HEK293 (cell line): ENCODE data around the gene OR7C1.
"Not testable (repeated sequence)": the region's sequence is repeated elsewhere in the genome, so short reads cannot be mapped to it uniquely, and the experiment has no call there.

Experiments
- CTCF ChIA-PET: fragments of 350-600 bp; formaldehyde crosslinking; extraction: SDS; loops from one replicate; lab custom pipeline; 2021; ENCODE audit warnings: antibody characterized with exemption; lab: Yijun Ruan, JAX
- POLR2A ChIA-PET: fragments of 300-600 bp; formaldehyde crosslinking; extraction: SDS; loops from one replicate; lab custom pipeline; 2020; ENCODE audit warnings: antibody characterized with exemption, inconsistent platforms; lab: Yijun Ruan, JAX
- H3K27ac ChIP-seq: fragments of 200-500 bp; sonication (Bioruptor generic); 2 replicates; pipeline ENCODE4 v1.5.1; 2014; ENCODE audit warnings: low read depth, low read length, control low read depth, inconsistent platforms; ENCODE audit errors: extremely low read depth
- H3K36me3 ChIP-seq, 2 experiments: fragments of 200-500 bp in 1 of 2; sonication (Bioruptor generic) in 1 of 2; 1 replicate in 1 of 2; 2 replicates in 1 of 2; pipeline ENCODE4 v1.5.1; 2014 to 2017; ENCODE audit warnings: inconsistent platforms in 2 of 2, low read length in 2 of 2; ENCODE audit not compliant: control insufficient read depth in 2 of 2, insufficient read depth in 1 of 2
- H3K4me1 ChIP-seq: fragments of 200-500 bp; sonication (Bioruptor generic); 2 replicates; pipeline ENCODE4 v1.5.1; 2014; ENCODE audit warnings: mild to moderate bottlenecking, low read length, inconsistent platforms; ENCODE audit not compliant: control insufficient read depth, insufficient read depth
- H3K4me3 ChIP-seq: 2 replicates; pipeline ENCODE4 v1.5.1; 2011; ENCODE audit warnings: low read depth, mild to moderate bottlenecking, control low read depth, low read length, moderate library complexity
- H3K9me3 ChIP-seq: fragments of 200-500 bp; sonication (Bioruptor generic); 2 replicates; pipeline ENCODE4 v1.5.1; 2014; ENCODE audit warnings: low read depth, low read length, inconsistent platforms; ENCODE audit not compliant: control insufficient read depth, insufficient read depth
- AEBP2 ChIP-seq: fragments of 450-650 bp; formaldehyde crosslinking; IDR thresholded peaks from 2 replicates; pipeline ENCODE4 v1.5.1; 2016; ENCODE audit warnings: missing biosample characterization, missing genetic modification characterization, borderline replicate concordance
- EGR2 ChIP-seq: fragments of 450-650 bp; formaldehyde crosslinking; IDR thresholded peaks from 2 replicates; pipeline ENCODE4 v1.5.1; 2016; ENCODE audit warnings: low read depth, missing biosample characterization, missing genetic modification characterization
- KLF9 ChIP-seq: fragments of 450-650 bp; formaldehyde crosslinking; IDR thresholded peaks from 2 replicates; pipeline ENCODE4 v1.5.1; 2016; ENCODE audit warnings: missing biosample characterization, missing genetic modification characterization, low read depth
- PBX3 ChIP-seq: sonication (generic); formaldehyde crosslinking; IDR thresholded peaks from 2 replicates; pipeline ENCODE4 v1.8.1; 2022; ENCODE audit warnings: mild to moderate bottlenecking, moderate library complexity, missing genetic modification reagents
- ZBTB1 ChIP-seq: fragments of 450-650 bp; formaldehyde crosslinking; IDR thresholded peaks from 2 replicates; pipeline ENCODE4 v1.5.1; 2016; ENCODE audit warnings: missing biosample characterization, missing genetic modification characterization
- ZBTB44 ChIP-seq: fragments of 450-650 bp; IDR thresholded peaks from 2 replicates; pipeline ENCODE4 v1.5.1; 2018; ENCODE audit warnings: missing biosample characterization, mild to moderate bottlenecking, missing genetic modification characterization
- ZBTB7A ChIP-seq: fragments of 450-650 bp; formaldehyde crosslinking; IDR thresholded peaks from 2 replicates; pipeline ENCODE4 v1.5.1; 2016; ENCODE audit warnings: low read depth, missing biosample characterization, missing genetic modification characterization
- ZFP37 ChIP-seq: fragments of 450-650 bp; formaldehyde crosslinking; IDR thresholded peaks from 2 replicates; pipeline ENCODE4 v1.5.1; 2016; ENCODE audit warnings: missing biosample characterization, missing genetic modification characterization
- ZIC2 ChIP-seq: fragments of 450-650 bp; formaldehyde crosslinking; IDR thresholded peaks from 2 replicates; pipeline ENCODE4 v1.5.1; 2016; ENCODE audit warnings: missing biosample characterization, missing genetic modification characterization
- ZNF174 ChIP-seq: fragments of 450-650 bp; formaldehyde crosslinking; IDR thresholded peaks from 2 replicates; pipeline ENCODE4 v1.5.0; 2017; ENCODE audit warnings: missing biosample characterization, mild to moderate bottlenecking, missing genetic modification characterization
- ZNF24 ChIP-seq: fragments of 450-650 bp; formaldehyde crosslinking; IDR thresholded peaks from 2 replicates; pipeline ENCODE4 v1.5.1; 2016; ENCODE audit warnings: missing biosample characterization, missing genetic modification characterization
- ZNF341 ChIP-seq: fragments of 450-650 bp; formaldehyde crosslinking; IDR thresholded peaks from 2 replicates; pipeline ENCODE4; 2016; ENCODE audit warnings: low read depth, missing biosample characterization, missing genetic modification characterization
- ZNF510 ChIP-seq: fragments of 450-650 bp; formaldehyde crosslinking; IDR thresholded peaks from 2 replicates; pipeline ENCODE4 v1.5.1; 2018; ENCODE audit warnings: mild to moderate bottlenecking, missing genetic modification characterization, missing biosample characterization; ENCODE audit not compliant: insufficient replicate concordance
- ZNF548 ChIP-seq: fragments of 450-650 bp; formaldehyde crosslinking; IDR thresholded peaks from 2 replicates; pipeline ENCODE4 v1.5.1; 2016; ENCODE audit warnings: missing biosample characterization, missing genetic modification characterization
- ZNF600 ChIP-seq: fragments of 450-650 bp; formaldehyde crosslinking; IDR thresholded peaks from 2 replicates; pipeline ENCODE4 v1.5.1; 2016; ENCODE audit warnings: missing biosample characterization, missing genetic modification characterization
- ZNF629 ChIP-seq: fragments of 450-650 bp; formaldehyde crosslinking; IDR thresholded peaks from 2 replicates; pipeline ENCODE4 v1.5.1; 2017; ENCODE audit warnings: missing biosample characterization, missing genetic modification characterization
- TF ChIP-seq, protein P1 (sequence below): fragments of 450-650 bp; formaldehyde crosslinking; IDR thresholded peaks from 2 replicates; pipeline ENCODE4 v1.5.0; 2017; ENCODE audit warnings: missing biosample characterization, missing genetic modification characterization, borderline replicate concordance

Gene OR7C1

DNA sequence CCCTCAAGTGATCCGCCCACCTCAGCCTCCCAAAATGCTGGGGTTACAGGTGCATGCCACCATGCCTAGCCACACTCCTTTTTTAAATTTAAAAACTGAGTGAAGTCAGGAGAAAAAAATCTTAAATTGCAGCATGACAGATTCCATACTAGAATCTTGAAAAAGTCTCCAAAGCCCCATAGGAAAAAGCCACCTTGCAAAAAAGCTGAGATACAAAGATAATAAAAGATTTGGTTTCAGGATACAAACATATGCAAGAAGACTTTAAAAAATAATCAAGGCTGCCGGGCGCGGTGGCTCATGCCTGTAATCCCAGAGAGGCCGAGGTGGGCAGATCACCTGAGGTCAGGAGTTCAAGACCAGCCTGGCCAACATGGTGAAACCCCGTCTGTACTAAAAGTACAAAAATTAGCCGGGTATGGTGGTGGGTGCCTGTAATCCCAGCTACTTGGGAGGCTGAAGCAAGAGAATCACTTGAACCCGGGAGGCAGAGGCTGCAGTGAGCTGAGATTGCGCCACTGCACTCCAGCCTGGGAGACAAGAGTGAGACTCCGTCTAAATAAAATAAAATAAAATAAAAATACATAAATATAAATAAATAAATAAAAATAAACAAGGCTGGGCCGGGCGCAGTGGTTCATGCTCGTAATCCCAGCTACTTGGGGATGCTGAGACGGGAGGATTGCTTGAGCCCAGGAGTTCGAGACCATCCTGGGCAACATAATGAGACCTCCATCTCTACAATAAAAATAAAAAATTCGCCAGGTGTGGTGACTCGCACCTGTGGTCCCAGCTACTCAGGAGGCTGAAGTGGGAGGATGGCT is 53.1 kb downstream of the OR7C1 start:
- not testable (repeated sequence) for H3K27ac ChIP-seq, H3K4me3 ChIP-seq, H3K9me3 ChIP-seq, H3K36me3 ChIP-seq, H3K4me1 ChIP-seq
- ChIA-PET CTCF (interaction anchor here (0.7 kb wide), 1 partner anchor 108 kb away, joined by 4 read pairs; no protein-coding TSS in a partner anchor), POLR2A (interaction anchor here (0.6 kb wide), 1 partner anchor 126 kb away, joined by 5 read pairs; no protein-coding TSS in a partner anchor)

DNA sequence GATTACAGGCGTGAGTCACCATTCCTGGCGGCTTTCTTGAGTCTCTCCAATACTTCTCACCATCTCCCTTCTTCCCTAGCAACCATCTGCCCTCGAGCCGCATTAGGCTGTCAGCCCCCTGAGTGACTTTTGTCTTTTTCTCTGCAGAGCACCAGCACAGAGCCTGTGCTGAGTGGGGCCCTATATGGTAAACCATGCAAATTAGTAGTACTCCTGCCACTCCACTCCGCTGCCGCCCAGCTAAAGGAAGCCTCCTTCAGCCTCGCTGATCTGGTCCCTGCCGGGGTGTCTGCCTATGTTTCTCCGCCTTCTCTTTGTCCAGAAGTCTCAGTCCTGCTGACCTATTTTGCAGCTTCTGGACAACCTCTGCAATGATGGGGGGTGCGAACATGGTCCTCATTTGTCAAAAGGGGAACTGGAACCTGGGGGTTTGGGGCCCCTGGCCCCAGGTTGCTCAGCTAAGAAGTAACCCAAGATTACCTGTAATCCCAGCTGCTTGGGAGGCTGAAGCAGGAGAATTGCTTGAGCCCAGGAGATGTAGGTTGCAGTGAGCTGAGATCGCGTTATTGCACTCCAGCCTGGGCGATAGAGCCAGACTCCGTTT is 54.3 kb downstream of the OR7C1 start:
- POLR2A ChIA-PET, H3K9me3 ChIP-seq, H3K4me3 ChIP-seq, H3K4me1 ChIP-seq, H3K36me3 ChIP-seq, CTCF ChIA-PET, H3K27ac ChIP-seq: not testable (repeated sequence)

- TF ChIP-seq KLF9 (tag by site-specific recombination) (no peak), ZNF510 (no peak), ZNF600 (tag by site-specific recombination) (no peak), ZIC2 (no peak), ZFP37 (no peak), ZNF548 (tag by site-specific recombination) (no peak), ZNF24 (tag by site-specific recombination) (no peak), PBX3 (CRISPR knock-in tag) (no peak), ZNF174 (no peak), ZNF341 (tag by site-specific recombination) (no peak), ZNF629 (tag by site-specific recombination) (no peak), ZBTB7A (tag by site-specific recombination) (no peak), EGR2 (no peak), AEBP2 (tag by site-specific recombination) (no peak), ZBTB44 (tag by site-specific recombination) (no peak), ZBTB1 (tag by site-specific recombination) (no peak)
- TF ChIP-seq, protein P1, sequence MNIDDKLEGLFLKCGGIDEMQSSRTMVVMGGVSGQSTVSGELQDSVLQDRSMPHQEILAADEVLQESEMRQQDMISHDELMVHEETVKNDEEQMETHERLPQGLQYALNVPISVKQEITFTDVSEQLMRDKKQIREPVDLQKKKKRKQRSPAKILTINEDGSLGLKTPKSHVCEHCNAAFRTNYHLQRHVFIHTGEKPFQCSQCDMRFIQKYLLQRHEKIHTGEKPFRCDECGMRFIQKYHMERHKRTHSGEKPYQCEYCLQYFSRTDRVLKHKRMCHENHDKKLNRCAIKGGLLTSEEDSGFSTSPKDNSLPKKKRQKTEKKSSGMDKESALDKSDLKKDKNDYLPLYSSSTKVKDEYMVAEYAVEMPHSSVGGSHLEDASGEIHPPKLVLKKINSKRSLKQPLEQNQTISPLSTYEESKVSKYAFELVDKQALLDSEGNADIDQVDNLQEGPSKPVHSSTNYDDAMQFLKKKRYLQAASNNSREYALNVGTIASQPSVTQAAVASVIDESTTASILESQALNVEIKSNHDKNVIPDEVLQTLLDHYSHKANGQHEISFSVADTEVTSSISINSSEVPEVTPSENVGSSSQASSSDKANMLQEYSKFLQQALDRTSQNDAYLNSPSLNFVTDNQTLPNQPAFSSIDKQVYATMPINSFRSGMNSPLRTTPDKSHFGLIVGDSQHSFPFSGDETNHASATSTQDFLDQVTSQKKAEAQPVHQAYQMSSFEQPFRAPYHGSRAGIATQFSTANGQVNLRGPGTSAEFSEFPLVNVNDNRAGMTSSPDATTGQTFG (tag by site-specific recombination) = no peak
- H3K9me3 ChIP-seq = no peaks in the 10 kb centered on the region
- ChIA-PET POLR2A (no interaction called here), CTCF (interaction anchor here (3.7 kb wide), 1 partner anchor 8 kb away, joined by 19 read pairs; no protein-coding TSS in a partner anchor)
- H3K27ac ChIP-seq = no peak overlapping the region
- H3K36me3 ChIP-seq = no peaks in the 10 kb centered on the region
- H3K4me1 ChIP-seq = no peaks in the 10 kb centered on the region; the same call in 1 of the 2 replicates
- no peak overlapping the region for H3K4me3 ChIP-seq
Observed at GRCh38 chr19:14779151-14779550, 55.8 kb downstream of the OR7C1 start.

DNA sequence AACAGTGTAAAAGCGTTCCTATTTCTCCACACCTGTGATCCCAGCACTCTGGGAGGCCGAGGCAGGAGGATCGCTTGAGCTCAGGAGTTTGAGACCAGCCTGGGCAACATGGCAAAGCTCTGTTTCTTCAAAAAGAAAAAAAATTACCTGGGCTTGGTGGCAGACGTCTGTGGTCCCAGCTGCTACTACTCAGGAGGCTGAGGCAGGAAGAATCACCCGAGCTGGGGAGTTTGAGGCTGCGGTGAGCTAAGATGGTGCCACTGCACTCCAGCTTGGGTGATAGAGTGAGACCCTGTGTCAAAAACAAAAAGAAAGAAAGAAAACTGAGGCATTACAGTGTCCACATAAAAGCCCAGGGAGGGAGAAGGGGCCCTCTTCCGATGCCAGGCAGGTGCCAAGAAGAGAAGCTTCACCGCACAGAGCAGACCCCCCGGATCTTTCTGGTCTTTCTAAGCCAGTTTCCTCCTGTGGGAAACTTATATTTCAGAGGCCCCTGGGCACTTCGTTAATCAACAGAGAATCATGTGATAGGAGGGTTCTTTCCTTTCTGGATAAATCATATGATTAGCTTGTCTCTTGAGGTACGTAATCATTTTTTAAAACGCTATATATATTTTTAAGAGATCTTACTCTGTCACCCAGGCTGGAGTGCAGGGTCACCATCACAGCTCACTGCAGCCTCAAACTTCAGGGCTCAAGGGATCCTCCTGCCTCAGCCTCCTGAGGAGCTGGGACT is 56.7 kb downstream of the OR7C1 start, which contains the start of gene ADGRE2:
Gene ADGRE2, minus strand, starts transcription at position 451 of the 736 bp plus-strand sequence. CDS start 1,804 bp downstream, outside the sequence.
- not testable (repeated sequence) for H3K4me1 ChIP-seq, H3K9me3 ChIP-seq, H3K27ac ChIP-seq, H3K4me3 ChIP-seq, H3K36me3 ChIP-seq
- ChIA-PET POLR2A (interaction anchor here (0.7 kb wide), 1 partner anchor 282 kb away, joined by 3 read pairs; the partner anchor contains the start of gene GIPC1), CTCF (interaction anchor here (0.7 to 3.7 kb wide), 2 partner anchors 8 to 477 kb away, joined by 4 to 19 read pairs; no protein-coding TSS in a partner anchor)
